CD4-positive, alpha-beta T cell (primary cell): ENCODE results near the gene TRIM44. TPM values are rescaled to one million over a fixed set of nuclear protein-coding genes. Genes with fewer than 3 reads are reported as not detected.
"Not testable (repeated sequence)": the region's sequence is repeated elsewhere in the genome, so short reads cannot be mapped to it uniquely, and the experiment has no call there.

ENCODE experiments used
- ATAC-seq: fragments of 200-7000 bp; cut with Tn5 transposase; one replicate; pipeline ENCODE4 v1.10.0; 2022; ENCODE audit warnings: mild to moderate bottlenecking; ENCODE audit not compliant: poor library complexity
- CTCF ChIA-PET: fragments of 350-600 bp; sonication (Branson Sonifier 250); formaldehyde crosslinking; loops from one replicate; lab custom pipeline; 2021; ENCODE audit warnings: antibody characterized with exemption, inconsistent platforms; lab: Charles Lee
- POLR2A ChIA-PET: fragments of 350-600 bp; sonication (Branson Sonifier 250); formaldehyde crosslinking; loops from one replicate; lab custom pipeline; 2021; ENCODE audit warnings: antibody characterized with exemption, inconsistent platforms; lab: Charles Lee
- DNase-seq, 14 experiments: peaks; one replicate each; pipeline ENCODE4 v3.0.0-alpha.2; 2013 to 2020; ENCODE audit warnings: mixed read lengths in 2 of 14
- H3K27ac ChIP-seq, 2 donors: one replicate each; pipeline versions ENCODE4 v1.5.1 to v1.7.0; 2013; ENCODE audit warnings: low read length in 2 of 2, low read depth in 1 of 2, mild to moderate bottlenecking in 1 of 2
- H3K27me3 ChIP-seq, 2 experiments: 1 replicate in 1 of 2; 2 replicates in 1 of 2; pipeline versions ENCODE4 v1.6.1 to v1.7.0; 2013; ENCODE audit warnings: low read length in 2 of 2, control low read depth in 1 of 2, mild to moderate bottlenecking in 1 of 2, moderate library complexity in 1 of 2; ENCODE audit not compliant: insufficient read depth in 2 of 2, control insufficient read depth in 1 of 2
- H3K36me3 ChIP-seq: one replicate; pipeline ENCODE4 v1.6.1; 2013; ENCODE audit warnings: low read length, control low read depth; ENCODE audit not compliant: insufficient read depth
- H3K4me1 ChIP-seq: one replicate; pipeline ENCODE4 v1.6.1; 2013; ENCODE audit warnings: low read length, control low read depth; ENCODE audit not compliant: insufficient read depth
- H3K4me3 ChIP-seq: one replicate; pipeline ENCODE4 v1.5.1; 2013; ENCODE audit warnings: mild to moderate bottlenecking, low read length, moderate library complexity
- H3K9me3 ChIP-seq, 2 experiments: 1 replicate in 1 of 2; 2 replicates in 1 of 2; pipeline versions ENCODE4 v1.6.1 to v1.7.0; 2013; ENCODE audit warnings: low read length in 2 of 2, mild to moderate bottlenecking in 2 of 2, control low read depth in 1 of 2, moderate library complexity in 1 of 2; ENCODE audit not compliant: control insufficient read depth in 1 of 2, insufficient read depth in 1 of 2
- H3K27ac Mint-ChIP-seq: one replicate; pipeline ENCODE4 v1.8.0; 2020; ENCODE audit warnings: mixed read lengths
- H3K27me3 Mint-ChIP-seq: one replicate; pipeline ENCODE4 v1.8.0; 2021; ENCODE audit warnings: mixed read lengths
- H3K36me3 Mint-ChIP-seq: one replicate; pipeline ENCODE4 v1.8.0; 2021; ENCODE audit warnings: low read depth, mixed read lengths
- H3K4me1 Mint-ChIP-seq: one replicate; pipeline ENCODE4 v1.8.0; 2021; ENCODE audit warnings: low read depth, mixed read lengths
- H3K4me3 Mint-ChIP-seq: one replicate; pipeline ENCODE4 v1.8.0; 2020; ENCODE audit warnings: mild to moderate bottlenecking, mixed read lengths
- H3K9me3 Mint-ChIP-seq: one replicate; pipeline ENCODE4 v1.8.0; 2020; ENCODE audit warnings: mixed read lengths
- intact Hi-C, 2 experiments: fragments of 100-400 bp; cut with DNase I in 1 of 2; cut with micrococcal nuclease in 1 of 2; formaldehyde crosslinking; loops; one replicate each; pipeline versions ENCODE4 v1.15.1 to v1.9.0; 2023 to 2025; cut with DNase I, micrococcal nuclease
- total RNA-seq, 174 experiments: library from RNA in 2 of 174; stranded (reverse) in 2 of 174; gene quantifications; one replicate each; pipeline ENCODE4 v1.2.3 and lab custom pipeline; 2021 to 2026
- TF ChIP-seq, protein P1 (sequence below): fragments of 200-600 bp; IDR thresholded peaks from one replicate; pipeline ENCODE4 v1.8.0; 2022; ENCODE audit warnings: antibody characterized with exemption, mild to moderate bottlenecking

TRIM44 gene
- total RNA-seq, 2 experiments from 2014 or later = 32.1 to 36.7 TPM

DNA sequence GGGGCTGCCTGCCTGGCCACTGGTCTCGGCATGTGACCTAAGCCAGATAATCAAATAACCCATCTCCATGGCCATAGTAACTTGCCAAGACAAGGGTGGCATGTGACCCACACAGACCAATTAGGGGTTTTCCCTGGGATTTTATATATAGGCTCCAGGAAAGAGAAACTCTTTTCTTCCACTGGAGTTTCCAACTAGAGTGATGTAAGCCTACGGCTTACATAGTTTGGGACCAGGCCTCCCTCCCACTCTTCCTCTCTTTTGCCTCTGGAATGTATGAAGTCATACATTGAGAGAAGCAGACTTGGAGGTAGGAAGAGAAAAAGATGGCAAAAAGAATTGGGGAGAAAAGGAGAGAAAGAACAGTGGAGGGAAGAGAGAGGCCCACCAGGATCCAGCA is 196.7 kb downstream of the TRIM44 start:
- no peaks in the 10 kb centered on the region for H3K4me1 ChIP-seq
- peaks cover 12% of the 10 kb centered on the region for H3K27me3 Mint-ChIP-seq
- intact Hi-C loops = no loop called here
- no peaks in the 10 kb centered on the region for H3K36me3 ChIP-seq
- H3K9me3 ChIP-seq = no peaks in the 10 kb centered on the region
- H3K4me3 ChIP-seq = no peak overlapping the region
- no peaks in the 10 kb centered on the region for H3K27me3 ChIP-seq
- no peaks in the 10 kb centered on the region for H3K4me1 Mint-ChIP-seq
- H3K27ac ChIP-seq = no peak overlapping the region
- peaks cover 2% of the 10 kb centered on the region for H3K9me3 Mint-ChIP-seq
- ChIA-PET POLR2A (no interaction called here), CTCF (no interaction called here)
- no peak for DNase-seq
- H3K27ac Mint-ChIP-seq = no peak overlapping the region
- TF ChIP-seq, protein P1, sequence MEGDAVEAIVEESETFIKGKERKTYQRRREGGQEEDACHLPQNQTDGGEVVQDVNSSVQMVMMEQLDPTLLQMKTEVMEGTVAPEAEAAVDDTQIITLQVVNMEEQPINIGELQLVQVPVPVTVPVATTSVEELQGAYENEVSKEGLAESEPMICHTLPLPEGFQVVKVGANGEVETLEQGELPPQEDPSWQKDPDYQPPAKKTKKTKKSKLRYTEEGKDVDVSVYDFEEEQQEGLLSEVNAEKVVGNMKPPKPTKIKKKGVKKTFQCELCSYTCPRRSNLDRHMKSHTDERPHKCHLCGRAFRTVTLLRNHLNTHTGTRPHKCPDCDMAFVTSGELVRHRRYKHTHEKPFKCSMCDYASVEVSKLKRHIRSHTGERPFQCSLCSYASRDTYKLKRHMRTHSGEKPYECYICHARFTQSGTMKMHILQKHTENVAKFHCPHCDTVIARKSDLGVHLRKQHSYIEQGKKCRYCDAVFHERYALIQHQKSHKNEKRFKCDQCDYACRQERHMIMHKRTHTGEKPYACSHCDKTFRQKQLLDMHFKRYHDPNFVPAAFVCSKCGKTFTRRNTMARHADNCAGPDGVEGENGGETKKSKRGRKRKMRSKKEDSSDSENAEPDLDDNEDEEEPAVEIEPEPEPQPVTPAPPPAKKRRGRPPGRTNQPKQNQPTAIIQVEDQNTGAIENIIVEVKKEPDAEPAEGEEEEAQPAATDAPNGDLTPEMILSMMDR = no peak
- ATAC-seq = no peak
- H3K36me3 Mint-ChIP-seq = no peaks in the 10 kb centered on the region
- H3K4me3 Mint-ChIP-seq = no peak overlapping the region

- H3K4me3 Mint-ChIP-seq, ATAC-seq, H3K9me3 ChIP-seq, H3K27ac ChIP-seq, H3K27ac Mint-ChIP-seq, H3K27me3 ChIP-seq, intact Hi-C loops, CTCF ChIA-PET, H3K4me1 Mint-ChIP-seq, DNase-seq, H3K36me3 Mint-ChIP-seq, H3K4me1 ChIP-seq, H3K4me3 ChIP-seq, H3K9me3 Mint-ChIP-seq, H3K36me3 ChIP-seq, POLR2A ChIA-PET: not testable (repeated sequence)
- H3K27me3 Mint-ChIP-seq = peaks cover 12% of the 10 kb centered on the region
These were observed 197.6 kb downstream of the TRIM44 start for GRCh38 chr11:35860194-35860593.

GRCh38 chr11:35861191-35861590 is 198.6 kb downstream of the TRIM44 start:
- Mint-ChIP-seq H3K27ac (no peak overlapping the region), H3K27me3 (peaks cover 12% of the 10 kb centered on the region), H3K4me1 (no peaks in the 10 kb centered on the region), H3K9me3 (peaks cover 2% of the 10 kb centered on the region), H3K4me3 (no peak overlapping the region), H3K36me3 (no peaks in the 10 kb centered on the region)
- ATAC-seq (no peak), DNase-seq (no peak)
- H3K4me1 ChIP-seq = no peaks in the 10 kb centered on the region
- H3K27me3 ChIP-seq = no peaks in the 10 kb centered on the region
- no peak overlapping the region for H3K27ac ChIP-seq
- ChIA-PET POLR2A (no interaction called here), CTCF (no interaction called here)
- no peaks in the 10 kb centered on the region for H3K9me3 ChIP-seq
- no peak overlapping the region for H3K4me3 ChIP-seq
- intact Hi-C loops = no loop called here
- TF ChIP-seq, protein P1 = no peak
- no peaks in the 10 kb centered on the region for H3K36me3 ChIP-seq

DNA sequence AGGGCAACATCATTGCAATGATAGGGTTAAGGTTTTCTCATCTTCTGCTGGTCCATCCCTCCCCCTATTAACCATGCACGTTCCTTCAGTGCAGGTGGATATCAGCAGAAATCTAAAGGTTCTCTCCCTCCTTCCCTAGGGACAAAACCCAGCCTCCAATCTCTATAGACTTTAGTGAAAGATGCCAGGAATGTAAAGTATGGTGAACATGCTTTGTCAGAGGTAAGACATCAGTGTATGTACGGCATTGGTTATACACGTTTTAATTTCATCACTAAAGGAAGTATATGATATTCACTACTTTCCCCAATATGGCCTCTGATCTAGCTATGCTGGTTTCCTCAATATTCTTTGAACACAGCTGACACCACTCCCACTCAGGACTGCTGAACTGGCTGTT is 200.1 kb downstream of the TRIM44 start:
- H3K36me3 ChIP-seq = no peaks in the 10 kb centered on the region
- Mint-ChIP-seq H3K4me3 (no peak overlapping the region), H3K27ac (no peak overlapping the region), H3K9me3 (peaks cover 5% of the 10 kb centered on the region), H3K4me1 (no peaks in the 10 kb centered on the region), H3K27me3 (peaks cover 12% of the 10 kb centered on the region), H3K36me3 (no peaks in the 10 kb centered on the region)
- H3K4me1 ChIP-seq = no peaks in the 10 kb centered on the region
- no peak overlapping the region for H3K4me3 ChIP-seq
- intact Hi-C loops = no loop called here
- H3K9me3 ChIP-seq = peaks cover 4% of the 10 kb centered on the region in 2 experiments
- DNase-seq = no peak
- TF ChIP-seq, protein P1 = no peak
- H3K27ac ChIP-seq = no peak overlapping the region
- no peaks in the 10 kb centered on the region for H3K27me3 ChIP-seq
- no peak for ATAC-seq
- ChIA-PET POLR2A (no interaction called here), CTCF (no interaction called here)
